ENCODE data around the gene WDR17. TPM values are rescaled to one million over a fixed set of nuclear protein-coding genes. Genes with fewer than 3 reads are reported as not detected.
A peak's percentile ranks its signal among the peaks of the same experiment; 100 is the strongest.

The WDR17 gene
- total RNA-seq, 4 donors from 2014 or later, result 0.11 to 2.4 (median 1.3) TPM; not detected in 1

DNA sequence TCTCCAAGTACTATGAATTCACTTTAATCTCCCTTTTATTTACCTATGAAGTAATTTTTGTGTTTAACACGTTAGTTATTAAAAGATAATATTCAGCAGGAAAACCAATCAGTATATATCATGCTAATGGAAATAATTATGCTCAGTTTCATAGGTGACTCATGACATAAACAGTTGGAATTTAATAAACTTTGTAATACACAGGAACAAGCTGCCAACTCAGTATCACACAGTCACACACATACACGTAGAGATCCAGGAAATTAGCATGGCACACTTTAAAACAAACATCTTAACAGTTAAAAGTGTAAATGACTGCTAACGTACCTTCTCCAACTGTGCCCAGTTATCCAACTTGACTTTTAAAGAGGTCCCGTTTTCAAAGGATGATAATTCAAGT is 127.5 kb downstream of the WDR17 start:
- H3K9me3 ChIP-seq, result no peaks in the 10 kb centered on the region
- H3K4me1 ChIP-seq, result peaks cover 0 to 10% (median 4%) of the 10 kb centered on the region in 3 donors
- H3K27me3 ChIP-seq, result no peaks in the 10 kb centered on the region
- 19 to 28% methylated on average over 4 of the region's 4 CpGs for WGBS, 2 donors
- intact Hi-C loops (cut with DNase I), result no loop called here
- DNase-seq, result no peak
- H3K27ac ChIP-seq, result no peak overlapping the region
- TF ChIP-seq POLR2A (IDR thresholded peaks at IDR 0.05) (no peak), CTCF (IDR thresholded peaks at IDR 0.05) (no peak)
- no peak overlapping the region for H3K4me3 ChIP-seq
- H3K36me3 ChIP-seq, result no peaks in the 10 kb centered on the region

- Histone ChIP-seq H3K4me1 (peaks cover 0 to 10% (median 4%) of the 10 kb centered on the region in 3 donors), H3K9me3 (no peaks in the 10 kb centered on the region), H3K36me3 (no peaks in the 10 kb centered on the region), H3K27me3 (no peaks in the 10 kb centered on the region), H3K4me3 (no peak overlapping the region), H3K27ac (no peak overlapping the region)
- no peak for TF ChIP-seq CTCF (IDR thresholded peaks at IDR 0.05)
- no peak for TF ChIP-seq POLR2A (IDR thresholded peaks at IDR 0.05)
- no peak for DNase-seq
- 55 to 63% methylated on average over 3 of the region's 3 CpGs for WGBS, 2 donors
- intact Hi-C loops (cut with DNase I), result no loop called here
Observed at GRCh38 chr4:176193938-176194337, 128.3 kb downstream of the WDR17 start.

- DNase-seq, result peak; percentile 56
- WGBS, 2 donors, result 0 to 5% methylated on average over 16 to 18 of the region's 45 CpGs
- no peaks in the 10 kb centered on the region for H3K36me3 ChIP-seq
- H3K9me3 ChIP-seq, result no peaks in the 10 kb centered on the region
- no peaks in the 10 kb centered on the region for H3K27me3 ChIP-seq
- H3K4me1 ChIP-seq, result peaks cover 0 to 10% (median 4%) of the 10 kb centered on the region in 3 donors
- intact Hi-C loops (cut with DNase I), result no loop called here
- peak in 1 of 4 donors; percentile 36 for TF ChIP-seq POLR2A (IDR thresholded peaks at IDR 0.05)
- TF ChIP-seq CTCF (IDR thresholded peaks at IDR 0.05), result no peak
- peak within 1 kb of the TSS; percentile 40 to 76 (median 60) for H3K4me3 ChIP-seq
- H3K27ac ChIP-seq, result peak within 1 kb of the TSS; percentile 48 to 81 (median 70)
Observed at GRCh38 chr4:176195184-176195978, 129.7 kb downstream of the WDR17 start, which contains the start of gene SPATA4. TSS of gene SPATA4 (minus strand) at chr4:176195585. CDS start at chr4:176195562, 23 bp downstream.

DNA sequence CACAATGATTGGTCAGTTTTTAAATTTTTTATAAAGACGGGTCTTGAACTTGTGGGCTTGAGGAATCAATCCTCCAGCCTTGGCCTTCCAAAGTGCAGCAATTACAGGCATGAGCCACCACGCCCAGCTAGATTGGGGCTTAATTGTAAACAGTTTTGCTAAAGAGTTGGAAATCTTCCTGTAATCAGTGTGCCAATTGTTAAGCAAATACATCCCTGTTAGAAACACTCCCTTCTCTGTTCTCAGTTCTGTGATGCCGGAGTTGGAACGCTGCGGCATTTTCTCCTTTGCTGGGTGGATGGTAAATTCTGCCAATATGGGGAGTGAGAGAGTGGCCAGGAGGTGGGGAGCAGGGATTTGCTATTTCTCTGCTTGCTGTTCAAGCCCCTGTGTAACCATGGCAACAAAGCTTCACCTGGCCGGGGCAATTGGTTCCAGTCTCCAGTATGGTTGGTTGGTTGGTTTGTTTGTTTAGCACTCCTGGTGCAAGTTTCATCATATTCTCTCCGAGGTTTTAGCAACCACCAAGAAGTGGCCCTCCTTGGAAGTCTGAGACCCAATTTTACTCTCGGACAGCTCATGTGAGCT is 132.8 kb downstream of the WDR17 start:
- Histone ChIP-seq H3K4me3 (no peak overlapping the region), H3K27ac (no peak overlapping the region), H3K27me3 (no peaks in the 10 kb centered on the region), H3K4me1 (peaks cover 0 to 10% (median 4%) of the 10 kb centered on the region in 3 donors), H3K36me3 (no peaks in the 10 kb centered on the region), H3K9me3 (no peaks in the 10 kb centered on the region)
- WGBS, 2 donors, result 66 to 77% methylated on average over 6 to 8 of the region's 8 CpGs
- DNase-seq, result no peak
- no peak for TF ChIP-seq CTCF (IDR thresholded peaks at IDR 0.05)
- TF ChIP-seq POLR2A (IDR thresholded peaks at IDR 0.05), result no peak
- intact Hi-C loops (cut with DNase I), result no loop called here

- 56 to 73% methylated on average over 4 of the region's 4 CpGs for WGBS, 2 donors
- no peaks in the 10 kb centered on the region for H3K4me1 ChIP-seq
- TF ChIP-seq POLR2A (IDR thresholded peaks at IDR 0.05) (no peak), CTCF (IDR thresholded peaks at IDR 0.05) (no peak)
- peaks cover 0 to 13% (median 0%) of the 10 kb centered on the region in 4 donors for H3K27me3 ChIP-seq
- H3K9me3 ChIP-seq, result no peaks in the 10 kb centered on the region
- no peak overlapping the region for H3K27ac ChIP-seq
- intact Hi-C loops (cut with DNase I), result no loop called here
- no peak overlapping the region for H3K4me3 ChIP-seq
- no peak for DNase-seq
- no peaks in the 10 kb centered on the region for H3K36me3 ChIP-seq
Observed at GRCh38 chr4:176205299-176205698, 139.7 kb downstream of the WDR17 start.
